Right ventricle myocardium inferior (tissue), 1 donor: ENCODE results near the gene SLFN11. TPM values are rescaled to one million over a fixed set of nuclear protein-coding genes. Genes with fewer than 3 reads are reported as not detected.
"Not testable (repeated sequence)": the region's sequence is repeated elsewhere in the genome, so short reads cannot be mapped to it uniquely, and the experiment has no call there.

Experiments used
- ATAC-seq: fragments of 200-7000 bp; cut with Tn5 transposase; one replicate; pipeline ENCODE4 v1.9.1; 2020; ENCODE audit warnings: mild to moderate bottlenecking, moderate library complexity
- DNase-seq: peaks from one replicate; pipeline ENCODE4 v3.0.0; 2021; ENCODE audit errors: missing footprints
- intact Hi-C: fragments of 100-400 bp; cut with DNase I; formaldehyde crosslinking; loops from one replicate; pipeline ENCODE4 v1.11.0; 2022
- total RNA-seq: library from RNA; stranded (reverse); fragmentation: NEBNext Ultra II Directional; extraction: Animal tissue kit (Norgen Biotek cat#: 25700); gene quantifications from one replicate; pipeline ENCODE4 v1.2.1, GENCODE V29; 2021
- donor health status: DM: no; HTN: yes; CAD: no; lungs with severe emphysema.

Gene SLFN11
- total RNA-seq, 1 donor from 2014 or later = 18.1 TPM

GRCh38 chr17:35368081-35368830 is 5.2 kb downstream of the SLFN11 start:
- ATAC-seq (peak; percentile 79), DNase-seq (no peak)
- intact Hi-C loops = no loop called here

DNA sequence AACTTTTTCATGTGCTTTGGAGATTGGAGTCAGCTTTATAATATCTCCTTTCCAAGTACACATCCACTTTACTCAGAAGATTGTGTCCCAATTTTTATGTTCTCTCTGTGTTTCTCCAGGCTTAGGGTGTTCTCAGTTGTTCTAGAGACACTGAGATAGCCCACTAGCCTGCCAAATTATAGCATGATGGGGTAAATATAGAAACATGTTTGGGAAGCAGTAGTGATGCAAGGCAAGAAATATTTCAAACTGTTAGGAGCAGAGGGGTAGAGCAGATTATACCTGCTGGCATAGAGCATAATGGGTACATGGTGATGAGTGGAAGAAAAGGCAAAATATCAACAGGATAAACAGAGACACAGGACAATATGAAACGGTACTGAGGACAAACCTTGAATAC is 12.4 kb downstream of the SLFN11 start:
- intact Hi-C loops = no loop called here
- no peak for DNase-seq
- ATAC-seq = no peak

DNA sequence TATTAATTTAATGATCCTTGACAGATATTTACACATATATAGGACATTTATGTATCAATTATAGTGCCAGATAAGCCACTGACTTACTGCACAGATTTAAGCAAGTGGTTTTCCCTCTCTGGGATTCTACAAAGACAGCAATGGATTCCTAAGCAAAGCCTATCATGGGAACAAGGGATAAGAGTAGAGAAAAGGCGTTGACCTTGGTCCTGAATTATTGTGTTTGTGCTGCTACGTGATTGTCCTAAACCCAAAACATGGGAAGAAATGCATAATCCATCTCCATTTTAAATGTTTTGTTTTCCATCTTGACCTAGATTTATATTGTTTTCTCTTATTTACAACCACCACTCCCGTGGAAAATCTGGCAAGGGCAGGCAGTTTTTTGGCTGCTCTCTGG is 14.0 kb downstream of the SLFN11 start:
- ATAC-seq (no peak), DNase-seq (no peak)
- intact Hi-C loops = no loop called here

DNA sequence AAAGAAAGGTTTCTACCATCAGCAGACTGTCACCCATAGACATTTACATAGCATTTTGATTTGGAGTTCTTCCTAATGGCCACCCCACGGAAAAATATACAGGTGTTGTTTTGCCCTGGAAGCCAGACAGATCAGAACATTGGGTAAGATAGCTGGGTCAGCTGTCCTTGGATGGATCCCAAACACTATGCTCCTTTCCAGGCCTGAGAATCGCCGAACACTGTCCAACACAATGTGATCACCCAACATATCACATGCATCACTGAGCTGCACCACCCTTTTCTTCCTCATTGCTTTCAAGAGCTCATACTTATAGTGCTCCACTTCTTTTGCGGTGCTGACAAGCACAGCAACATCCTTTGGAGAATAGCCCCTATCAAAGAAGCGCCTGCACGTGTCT is 21.1 kb downstream of the SLFN11 start:
- ATAC-seq = no peak
- no peak for DNase-seq

GRCh38 chr17:35350493-35350892 is 22.9 kb downstream of the SLFN11 start:
- no peak for ATAC-seq
- intact Hi-C loops = no loop called here
- DNase-seq = no peak

More for the DNA sequence above, 21.1 kb downstream of the SLFN11 start:
- intact Hi-C loops = no loop called here

DNA sequence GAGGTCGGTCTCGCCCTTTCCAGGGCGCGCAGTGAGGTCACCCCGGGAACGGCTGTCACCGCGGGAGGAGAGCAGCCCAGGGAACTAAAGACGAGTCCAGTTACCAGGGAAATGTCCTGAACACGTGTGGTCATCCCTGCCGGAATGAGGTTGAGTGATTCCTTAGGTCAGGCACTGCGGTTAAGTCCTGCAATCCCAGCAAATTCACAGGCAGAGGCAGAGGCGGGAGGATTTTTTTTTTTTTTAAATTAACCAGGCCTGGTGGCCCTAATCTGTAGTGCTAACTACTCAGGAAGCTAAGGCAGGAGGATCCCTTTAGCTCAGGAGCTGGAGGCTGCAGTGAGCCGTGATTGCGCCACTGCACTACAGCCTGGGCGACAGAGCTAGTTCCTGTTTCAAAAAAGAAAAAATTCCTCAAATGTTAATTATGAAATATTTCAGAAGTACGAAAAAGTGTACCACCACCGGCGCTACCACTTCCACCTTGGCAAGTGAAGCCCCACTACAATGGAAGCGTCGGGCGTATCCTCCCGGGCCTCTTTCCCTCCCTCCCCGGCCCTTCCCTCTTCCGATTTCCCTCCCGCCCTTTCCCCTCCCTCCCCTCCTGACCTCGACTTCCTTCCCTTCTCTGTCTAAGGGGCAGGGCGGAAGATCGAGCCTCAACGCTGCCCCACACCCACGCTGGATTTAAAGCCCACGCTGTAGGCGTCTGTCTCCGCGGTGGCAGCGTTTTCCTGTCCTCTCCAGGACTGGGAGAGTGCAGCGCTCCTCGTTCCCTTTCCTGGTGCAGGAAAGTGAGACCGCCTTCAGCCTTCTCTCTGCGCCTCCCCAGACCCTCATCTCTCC is 27.3 kb downstream of the SLFN11 start:
- peak; percentile 89 for DNase-seq
- peak; percentile 90 for ATAC-seq
- intact Hi-C loops = loop anchor here (1.0 kb wide), 1 partner anchor 33 kb away; no protein-coding TSS in a partner anchor

GRCh38 chr17:35345445-35345925 is 27.9 kb downstream of the SLFN11 start:
- ATAC-seq (no peak), DNase-seq (no peak)
- intact Hi-C loops = no loop called here

- ATAC-seq = no peak
- no peak for DNase-seq
- intact Hi-C loops = no loop called here
Measured at GRCh38 chr17:35344262-35344661, 29.2 kb downstream of the SLFN11 start.

DNA sequence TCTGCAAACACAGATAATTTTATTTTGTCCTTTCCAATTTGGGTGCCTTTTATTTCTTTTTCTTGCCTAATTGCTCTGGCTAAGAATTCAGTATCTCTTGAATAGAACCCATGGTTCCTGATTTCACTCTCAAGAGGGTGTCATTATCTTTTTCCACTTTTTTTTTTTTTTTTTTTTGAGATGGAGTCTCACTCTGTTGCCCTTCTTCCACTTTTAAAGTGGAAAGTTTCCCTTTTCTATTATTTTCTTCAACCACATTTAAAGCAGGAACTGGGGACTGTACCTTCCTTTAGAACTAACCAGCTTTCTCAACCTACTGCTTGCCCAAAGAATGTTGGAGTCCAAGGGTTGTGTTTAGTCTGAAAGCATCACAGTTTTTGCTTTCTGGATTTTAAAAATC is 31.1 kb downstream of the SLFN11 start:
- ATAC-seq (no peak), DNase-seq (no peak)
- intact Hi-C loops = no loop called here

GRCh38 chr17:35341411-35341992 is 31.9 kb downstream of the SLFN11 start:
- ATAC-seq (no peak), DNase-seq (no peak)
- intact Hi-C loops = no loop called here

- ATAC-seq (no peak), DNase-seq (no peak)
- intact Hi-C loops = no loop called here
Measured at GRCh38 chr17:35338230-35338629, 35.2 kb downstream of the SLFN11 start.

DNA sequence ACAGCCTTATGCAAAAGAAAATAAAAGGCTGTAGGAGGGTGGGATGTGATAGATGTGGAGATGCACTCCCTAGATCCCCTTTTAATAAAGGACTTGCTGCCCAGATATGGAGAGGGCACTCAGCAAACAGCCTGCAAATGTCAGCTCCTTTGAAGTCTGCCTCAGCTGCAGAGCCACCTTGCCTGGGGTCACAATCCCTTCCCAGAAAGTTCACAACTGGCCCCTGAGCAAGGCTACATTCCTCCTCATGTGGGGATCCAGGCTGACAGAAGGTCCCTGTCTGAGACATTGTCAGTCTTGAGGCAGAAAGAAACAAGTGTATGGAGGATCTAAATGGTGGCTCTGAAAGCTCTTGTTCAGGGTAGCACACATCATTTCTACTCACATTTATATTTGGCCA is 36.1 kb downstream of the SLFN11 start:
- ATAC-seq (no peak), DNase-seq (no peak)
- intact Hi-C loops = no loop called here

- intact Hi-C loops, ATAC-seq, DNase-seq: not testable (repeated sequence)
Measured at GRCh38 chr17:35333578-35333977, 39.8 kb downstream of the SLFN11 start.

DNA sequence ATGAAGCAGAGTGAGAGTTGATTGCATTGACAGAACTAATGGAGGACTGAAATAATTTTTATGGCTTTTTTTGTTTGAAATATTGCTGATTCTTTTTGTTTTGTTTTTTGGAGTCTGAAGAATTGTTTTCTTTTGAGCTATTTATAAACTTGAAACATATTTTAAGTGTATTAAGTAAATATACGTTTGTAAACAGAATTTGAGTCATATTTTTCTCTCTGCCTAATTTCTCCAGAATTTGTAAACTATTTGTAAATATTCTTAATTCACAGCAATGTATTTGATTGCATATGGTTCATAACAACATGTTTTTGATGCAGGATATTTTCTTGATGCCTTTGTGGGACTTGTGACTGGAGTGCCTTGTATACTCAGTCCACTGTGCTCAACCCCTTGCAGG is 50.7 kb downstream of the SLFN11 start:
- DNase-seq = no peak

DNA sequence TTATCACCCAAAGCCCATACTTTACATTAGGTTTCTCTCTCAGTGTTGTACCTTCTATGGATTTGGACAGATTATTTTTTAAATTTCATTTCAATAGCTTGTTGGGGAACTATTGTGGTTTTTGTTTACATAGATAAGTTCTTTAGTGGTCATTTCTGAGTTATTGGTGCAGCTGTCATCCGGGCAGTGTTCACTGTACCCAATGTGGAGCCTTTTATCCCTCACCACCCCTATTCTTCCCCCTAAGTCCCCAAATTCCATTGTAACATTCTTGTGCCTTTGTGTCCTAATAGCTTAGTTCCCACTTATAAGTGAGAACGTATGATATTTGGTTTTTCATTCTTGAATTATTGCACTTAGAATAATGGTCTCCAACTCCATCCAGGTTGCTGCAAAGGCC is 57.5 kb downstream of the SLFN11 start:
- intact Hi-C loops = no loop called here
- no peak for DNase-seq
- ATAC-seq = no peak

More for the DNA sequence above, 50.7 kb downstream of the SLFN11 start:
- ATAC-seq = no peak
- intact Hi-C loops = no loop called here

- intact Hi-C loops = no loop called here
- DNase-seq (no peak), ATAC-seq (no peak)
Measured at GRCh38 chr17:35315283-35315682, 58.1 kb downstream of the SLFN11 start.

DNA sequence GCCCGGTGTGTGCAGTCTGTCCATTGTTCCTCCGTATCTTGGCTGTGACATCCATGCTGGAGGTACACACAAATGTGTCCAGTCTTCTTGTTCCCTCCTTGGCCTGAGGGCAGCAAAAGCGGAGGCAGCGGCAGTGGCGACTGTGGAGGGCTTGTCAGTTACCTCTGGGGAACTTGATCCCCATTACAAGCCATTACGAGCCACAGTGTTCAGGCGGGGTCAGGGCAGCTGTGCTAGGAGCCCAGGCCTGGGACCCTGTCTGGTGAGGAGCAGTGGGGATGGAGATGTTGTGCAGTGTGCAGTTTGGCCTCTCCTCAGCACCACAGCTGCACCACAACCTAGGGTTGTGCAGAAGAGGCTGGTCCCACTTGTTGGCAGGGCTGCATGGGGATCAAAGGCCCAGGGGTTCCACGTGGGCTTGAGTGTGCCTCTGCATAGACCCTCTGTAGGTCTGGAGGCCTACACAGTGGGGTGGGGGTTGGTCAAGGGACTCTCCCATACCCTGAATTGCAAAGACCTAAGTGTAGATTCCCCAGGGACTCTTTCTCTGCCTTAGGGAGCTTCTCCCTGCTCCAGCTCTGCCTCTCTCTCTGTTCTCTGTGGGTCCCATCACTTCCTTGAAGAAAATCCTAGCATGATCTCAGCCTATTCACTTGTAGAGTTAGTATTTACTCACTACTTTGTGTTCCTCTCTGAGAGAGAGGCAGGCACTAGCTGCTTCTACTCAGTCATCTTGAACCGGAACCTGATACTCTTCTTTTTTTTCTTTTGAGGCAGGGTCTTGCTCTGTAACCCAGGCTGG is 58.8 kb downstream of the SLFN11 start:
- ATAC-seq = no peak
- DNase-seq = no peak
- intact Hi-C loops = loop anchor here (5.0 kb wide), 2 partner anchors 118 to 433 kb away; partner anchors contain the start of gene SLFN12

DNA sequence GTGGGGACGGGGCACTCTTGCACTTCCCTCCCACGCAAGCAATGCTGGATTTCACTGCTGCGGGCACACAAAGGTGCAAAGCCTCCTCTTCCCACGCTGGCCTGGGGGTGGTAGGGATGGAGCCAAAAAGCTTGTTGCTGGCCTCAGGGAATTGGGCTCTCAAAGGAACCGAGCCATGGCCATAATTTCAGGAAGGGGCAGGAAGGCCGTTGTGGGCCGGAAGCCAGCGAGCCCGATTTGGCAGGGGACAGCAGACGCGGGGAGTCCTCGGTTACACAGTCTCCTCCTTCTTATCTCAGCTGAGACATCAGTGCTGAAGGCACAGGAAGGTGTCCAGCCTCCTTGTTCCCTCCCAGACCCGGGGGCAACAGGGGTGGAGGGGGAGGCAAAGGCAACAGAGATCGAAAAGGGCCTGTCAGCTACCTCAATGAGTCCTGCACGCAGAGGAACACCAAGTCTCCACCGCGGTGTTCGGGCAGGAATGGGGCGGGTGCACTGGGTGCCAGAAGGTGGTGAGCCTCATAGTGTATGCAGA is 59.5 kb downstream of the SLFN11 start:
- ATAC-seq (peak; percentile 26), DNase-seq (peak; percentile 69)
- intact Hi-C loops = loop anchor here (1.0 to 5.0 kb wide), 6 partner anchors 32 to 433 kb away; partner anchors contain the start of genes SLFN11 and SLFN12
